MG63 (cell line): ENCODE data around the gene DYNLL1. TPM values are rescaled to one million over a fixed set of nuclear protein-coding genes. Genes with fewer than 3 reads are reported as not detected.
"Not testable (repeated sequence)": the region's sequence is repeated elsewhere in the genome, so short reads cannot be mapped to it uniquely, and the experiment has no call there.

Experiments
- DNase-seq: peaks from one replicate; pipeline ENCODE4 v3.0.0-alpha.2; 2020
- H3K27me3 ChIP-seq: fragments of 250-450 bp; sonication (Bioruptor Pico); 2 replicates; pipeline ENCODE4 v1.5.1; 2020; ENCODE audit warnings: mild to moderate bottlenecking, moderate library complexity
- H3K36me3 ChIP-seq: fragments of 250-450 bp; sonication (Bioruptor Pico); 2 replicates; pipeline ENCODE4 v1.5.1; 2020; ENCODE audit warnings: mild to moderate bottlenecking, moderate library complexity
- H3K4me3 ChIP-seq: fragments of 250-450 bp; sonication (Bioruptor Pico); 2 replicates; pipeline ENCODE4 v1.5.1; 2020; ENCODE audit warnings: mild to moderate bottlenecking, moderate library complexity
- H3K9me3 ChIP-seq: fragments of 250-450 bp; sonication (Bioruptor Pico); 2 replicates; pipeline ENCODE4 v1.5.1; 2020; ENCODE audit warnings: mild to moderate bottlenecking, moderate library complexity
- total RNA-seq: library from RNA; depleted of rRNA; stranded (reverse); fragments of >200 nt; shearing (Covaris generic); gene quantifications from 2 replicates; pipeline ENCODE4 v1.2.3, GENCODE V29; 2014; ENCODE audit warnings: low replicate concordance

Gene DYNLL1
- total RNA-seq, 1 experiment from 2014 or later: 472 TPM

DNA sequence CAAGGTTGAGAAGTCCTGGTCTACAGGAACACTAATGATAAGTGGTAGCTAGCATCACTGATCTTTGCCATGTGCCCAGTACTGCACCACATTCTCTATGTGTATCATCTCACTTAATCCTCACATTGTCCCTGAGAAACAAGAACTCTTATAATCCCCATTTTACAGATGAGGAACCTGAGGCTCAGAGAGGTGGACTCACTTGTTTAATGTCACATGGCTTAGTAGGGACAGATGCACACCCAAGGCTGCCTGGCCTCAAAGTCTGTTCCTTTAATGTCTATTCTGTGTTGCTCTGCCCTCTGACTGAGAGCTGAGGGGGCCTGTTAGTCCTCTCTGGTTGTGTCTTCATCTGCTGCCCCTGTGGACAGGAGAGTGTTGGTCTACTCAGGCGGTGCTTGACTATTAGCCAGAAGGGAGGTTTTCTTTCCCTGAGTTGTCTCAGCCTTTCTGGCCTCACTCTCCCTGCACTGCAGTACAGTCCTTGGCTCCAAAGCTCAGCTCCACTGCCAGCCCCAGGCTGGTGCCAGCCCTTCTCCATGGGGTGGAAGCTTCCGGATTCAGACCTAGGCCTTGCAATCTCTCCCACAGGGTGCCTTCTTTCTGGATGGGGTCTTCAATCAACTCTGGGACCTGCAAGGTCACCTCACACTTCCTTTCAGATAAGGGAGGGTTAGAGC, 4.9 kb upstream of the DYNLL1 start:
- Histone ChIP-seq H3K27me3 (no peaks in the 10 kb centered on the region), H3K36me3 (peaks cover 11% of the 10 kb centered on the region), H3K9me3 (no peaks in the 10 kb centered on the region), H3K4me3 (no peak overlapping the region)
- DNase-seq: no peak

DNA sequence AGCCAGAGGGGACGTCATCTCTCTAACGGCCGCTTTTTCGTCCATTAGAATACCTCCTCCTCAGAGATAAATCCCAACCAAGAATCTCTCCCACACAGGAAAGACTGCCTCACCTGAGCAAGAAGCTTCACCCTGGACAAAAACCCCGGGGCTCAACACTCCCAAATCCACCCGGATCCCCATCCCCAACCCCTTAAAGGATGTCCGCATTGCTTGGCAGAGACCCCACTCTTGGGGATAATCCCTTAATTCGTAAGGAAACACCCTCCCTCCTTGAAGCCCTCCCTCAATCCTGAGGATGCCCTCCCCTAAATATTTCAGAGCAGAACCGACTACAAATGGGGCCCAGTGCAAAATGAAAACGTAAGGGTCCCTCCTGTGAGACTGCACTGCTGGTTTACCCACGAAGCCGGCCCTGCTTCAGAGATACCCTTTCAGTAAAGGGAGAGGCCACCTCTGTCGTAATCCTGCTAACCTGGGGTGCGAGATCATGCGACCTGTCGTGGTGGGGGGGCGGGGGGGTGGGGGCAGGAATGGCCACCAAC, 655 bp upstream of the DYNLL1 start:
- Histone ChIP-seq H3K9me3 (no peaks in the 10 kb centered on the region), H3K27me3 (no peaks in the 10 kb centered on the region), H3K36me3 (peaks cover 41% of the 10 kb centered on the region), H3K4me3 (peak overlapping the region; percentile 85)
- no peak for DNase-seq

DNA sequence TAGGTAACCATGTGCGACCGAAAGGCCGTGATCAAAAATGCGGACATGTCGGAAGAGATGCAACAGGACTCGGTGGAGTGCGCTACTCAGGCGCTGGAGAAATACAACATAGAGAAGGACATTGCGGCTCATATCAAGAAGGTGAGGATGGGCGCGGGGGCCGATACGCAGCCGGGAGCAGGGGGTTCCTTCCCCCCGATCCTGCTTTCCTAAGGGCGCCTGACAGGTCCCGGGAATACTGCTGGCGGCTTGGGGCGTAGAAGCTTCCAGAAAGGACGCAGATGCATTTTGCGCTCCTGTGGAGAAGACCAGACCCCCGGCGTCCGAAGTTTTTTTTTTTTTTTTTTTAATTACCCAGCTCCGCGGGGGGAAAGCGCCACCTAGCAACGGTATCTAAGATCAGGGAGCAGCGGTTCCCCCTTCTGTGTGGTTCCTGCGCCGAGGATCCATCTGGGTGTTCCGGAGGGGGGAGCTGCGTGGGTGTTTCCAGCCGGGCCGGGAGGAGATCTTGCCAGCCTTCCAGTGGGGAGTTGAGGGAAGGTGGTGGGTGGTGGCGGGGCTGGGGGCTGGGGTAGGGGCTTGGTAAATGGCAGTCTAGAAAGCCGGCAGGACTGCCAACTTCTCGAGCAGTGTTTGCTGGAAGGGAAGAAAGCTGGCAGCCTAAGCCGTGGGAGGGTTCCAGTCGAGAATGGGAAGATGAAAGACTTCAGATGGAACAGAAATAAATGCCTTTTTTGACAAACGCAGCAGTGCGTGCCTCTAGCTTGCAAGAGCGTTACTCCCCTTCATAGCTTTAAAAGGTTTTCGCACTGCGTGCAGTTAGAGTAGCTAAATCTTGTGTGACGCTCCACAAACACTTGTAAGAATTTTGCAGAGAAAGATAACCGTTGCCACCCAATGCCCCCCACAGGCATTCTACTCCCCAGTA, 764 bp downstream of the DYNLL1 start:
- Histone ChIP-seq H3K36me3 (peaks cover 41% of the 10 kb centered on the region), H3K9me3 (no peaks in the 10 kb centered on the region), H3K4me3 (peak overlapping the region; percentile 85), H3K27me3 (no peaks in the 10 kb centered on the region)
- peak; percentile 49 for DNase-seq

DNA sequence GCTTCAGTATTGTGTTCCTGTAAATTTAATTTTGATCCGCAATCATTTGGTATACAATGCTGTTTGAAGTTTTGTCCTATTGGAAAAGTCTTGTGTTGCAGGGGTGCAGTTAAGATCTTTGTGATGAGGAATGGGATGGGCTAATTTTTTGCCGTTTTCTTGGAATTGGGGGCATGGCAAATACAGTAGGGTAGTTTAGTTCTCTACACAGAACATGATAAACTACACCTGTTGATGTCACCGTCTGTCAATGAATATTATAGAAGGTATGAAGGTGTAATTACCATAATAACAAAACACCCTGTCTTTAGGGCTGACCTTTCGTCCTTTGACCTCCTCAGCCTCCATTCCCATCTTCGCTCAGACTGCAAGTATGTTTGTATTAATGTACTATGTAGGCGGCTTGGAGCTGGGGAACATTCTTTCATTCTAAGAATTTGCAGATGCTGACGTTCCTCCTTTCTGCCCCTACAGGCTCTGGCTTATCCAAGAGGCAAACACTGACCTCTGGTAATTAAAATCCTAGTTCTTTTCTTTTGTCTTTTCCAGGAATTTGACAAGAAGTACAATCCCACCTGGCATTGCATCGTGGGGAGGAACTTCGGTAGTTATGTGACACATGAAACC, 1.7 kb downstream of the DYNLL1 start:
- no peak for DNase-seq
- Histone ChIP-seq H3K4me3 (peak overlapping the region; percentile 85), H3K27me3 (no peaks in the 10 kb centered on the region), H3K9me3 (no peaks in the 10 kb centered on the region), H3K36me3 (peaks cover 44% of the 10 kb centered on the region)

DNA sequence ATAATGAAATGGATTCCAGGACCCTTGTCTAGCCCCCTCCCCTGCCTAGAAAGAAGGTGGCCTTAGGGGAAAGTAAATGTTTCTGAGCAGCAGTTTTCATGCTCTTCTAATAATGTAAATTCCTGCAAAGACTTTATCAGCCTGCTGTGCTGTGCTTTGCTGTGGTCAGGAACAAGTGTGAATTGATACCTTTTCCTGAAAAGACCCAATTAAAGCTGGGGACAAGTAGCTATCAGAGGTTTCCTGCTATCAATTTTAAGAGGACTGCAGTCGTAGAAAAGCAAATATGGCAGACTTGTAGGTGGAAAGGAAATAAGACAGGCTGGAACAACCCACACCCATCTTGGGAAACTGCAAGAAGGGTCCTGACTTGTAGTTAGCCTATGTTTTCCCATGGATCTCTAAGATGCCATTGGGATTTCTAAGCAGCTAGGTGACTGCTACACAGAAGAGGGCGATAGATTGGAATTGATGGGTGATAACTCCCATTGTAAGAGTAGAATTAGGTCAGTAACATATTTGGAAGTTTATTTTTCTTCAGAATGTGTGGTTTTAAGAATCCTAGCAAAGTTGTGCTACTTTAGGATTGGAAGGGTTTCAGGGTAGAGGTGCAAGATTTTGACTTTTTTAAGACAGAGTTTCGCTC, 3.1 kb downstream of the DYNLL1 start:
- H3K36me3 ChIP-seq: peaks cover 56% of the 10 kb centered on the region
- H3K4me3 ChIP-seq: no peak overlapping the region
- H3K9me3 ChIP-seq: no peaks in the 10 kb centered on the region
- DNase-seq: no peak
- no peaks in the 10 kb centered on the region for H3K27me3 ChIP-seq

DNA sequence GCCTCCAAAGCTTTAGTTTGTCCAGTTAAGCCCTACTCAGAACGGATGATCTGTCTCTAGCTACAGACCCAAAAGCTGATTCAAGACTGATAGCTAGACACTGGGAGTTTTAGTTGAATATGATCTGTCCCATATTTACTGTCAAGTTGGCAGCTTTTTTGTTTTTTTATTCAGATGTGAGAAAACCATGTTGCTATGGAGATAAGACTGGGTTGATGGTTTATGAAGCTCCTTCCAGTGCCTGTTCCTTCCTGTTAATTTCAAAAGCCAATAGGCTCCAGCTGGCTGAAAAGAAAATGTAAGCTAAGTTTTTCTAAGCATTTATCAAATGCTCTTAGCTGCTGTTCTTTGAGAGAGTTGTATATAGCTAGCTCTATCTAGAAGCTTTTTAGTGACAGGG, 4.7 kb downstream of the DYNLL1 start:
- no peaks in the 10 kb centered on the region for H3K9me3 ChIP-seq
- H3K36me3 ChIP-seq: peaks cover 64% of the 10 kb centered on the region
- H3K4me3 ChIP-seq: no peak overlapping the region
- DNase-seq: no peak
- no peaks in the 10 kb centered on the region for H3K27me3 ChIP-seq

DNA sequence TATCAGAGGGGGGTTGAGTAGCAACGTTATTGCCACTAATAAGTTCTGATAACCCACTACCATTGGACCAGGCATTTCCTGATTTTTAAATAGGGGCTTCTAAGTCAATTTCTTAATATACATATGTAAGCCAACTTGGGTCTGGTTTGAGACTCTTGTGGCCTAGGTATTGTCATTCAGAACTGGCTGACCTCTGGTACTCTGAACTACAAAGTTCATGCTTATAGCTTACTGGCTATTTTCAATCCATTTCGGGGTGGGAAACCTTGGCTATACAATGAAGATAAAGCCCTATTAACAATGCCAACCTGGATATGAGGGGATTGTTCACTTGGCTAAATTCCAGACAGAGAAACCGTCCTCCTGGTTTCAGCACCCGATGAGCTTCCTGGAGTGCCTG, 8.7 kb downstream of the DYNLL1 start:
- H3K4me3 ChIP-seq: no peak overlapping the region
- no peaks in the 10 kb centered on the region for H3K27me3 ChIP-seq
- DNase-seq: no peak
- peaks cover 42% of the 10 kb centered on the region for H3K36me3 ChIP-seq
- H3K9me3 ChIP-seq: no peaks in the 10 kb centered on the region

DNA sequence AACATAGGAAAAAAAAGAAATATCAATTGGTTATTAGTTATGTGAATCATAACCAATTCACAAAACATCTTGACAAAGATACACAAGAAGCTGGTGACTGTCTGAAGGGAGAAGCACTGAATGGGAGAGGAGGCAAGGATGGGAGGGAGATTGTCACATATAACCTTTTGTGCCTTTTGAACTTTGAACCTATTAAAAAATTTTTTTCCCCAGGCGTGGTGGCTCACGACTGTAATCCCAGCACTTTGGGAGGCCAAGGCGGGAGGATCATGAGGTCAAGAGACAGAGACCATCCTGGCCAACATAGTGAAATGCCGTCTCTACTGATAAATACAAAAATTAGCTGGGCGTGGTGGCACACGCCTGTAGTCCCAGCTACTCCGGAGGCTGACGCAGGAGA, 12.6 kb downstream of the DYNLL1 start:
- no peak for DNase-seq
- H3K4me3 ChIP-seq: no peak overlapping the region
- peaks cover 20% of the 10 kb centered on the region for H3K36me3 ChIP-seq
- H3K27me3 ChIP-seq: no peaks in the 10 kb centered on the region
- H3K9me3 ChIP-seq: no peaks in the 10 kb centered on the region

DNA sequence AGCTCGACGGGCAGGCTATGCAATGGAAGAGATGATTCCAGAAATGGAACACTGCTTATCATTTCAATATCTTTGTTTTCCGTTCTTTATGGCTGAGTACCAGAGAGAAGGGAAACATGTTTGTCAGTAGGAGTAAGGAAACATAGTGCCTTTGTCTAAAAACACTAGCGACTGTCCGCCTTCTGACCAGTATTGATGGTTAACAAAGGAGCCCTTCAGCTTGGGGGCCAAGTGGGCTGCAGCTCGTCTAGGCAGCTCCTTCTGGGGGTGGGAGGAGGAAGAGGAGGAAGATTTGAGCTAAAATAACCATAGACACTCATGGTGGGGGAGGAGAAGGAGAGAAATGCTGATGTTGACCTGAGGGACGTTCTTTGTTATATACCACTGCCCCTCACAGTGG, 18.1 kb downstream of the DYNLL1 start:
- H3K36me3 ChIP-seq: peaks cover 14% of the 10 kb centered on the region
- DNase-seq: no peak
- no peaks in the 10 kb centered on the region for H3K27me3 ChIP-seq
- H3K9me3 ChIP-seq: no peaks in the 10 kb centered on the region
- H3K4me3 ChIP-seq: no peak overlapping the region

DNA sequence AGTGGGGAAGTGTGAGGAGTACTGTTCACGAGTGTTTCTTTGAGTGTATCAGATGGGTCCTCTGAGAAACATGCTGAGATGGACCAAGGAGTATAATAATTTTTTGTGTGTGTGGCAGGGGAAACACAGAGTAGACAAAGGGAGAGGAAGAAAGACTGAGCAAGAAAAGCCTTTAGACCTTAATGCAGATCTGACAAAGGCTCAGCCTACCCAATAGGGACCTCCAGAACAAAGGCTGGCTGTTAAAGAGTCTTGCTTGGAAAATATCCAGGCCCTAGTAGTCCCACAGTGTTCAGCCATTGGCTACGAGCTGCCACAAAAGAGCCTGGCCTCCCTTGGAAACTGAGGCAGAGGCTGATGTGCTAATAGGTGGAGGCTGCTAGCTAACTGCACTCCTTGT, 19.6 kb downstream of the DYNLL1 start:
- no peak for DNase-seq
- Histone ChIP-seq H3K36me3 (peaks cover 11% of the 10 kb centered on the region), H3K4me3 (no peak overlapping the region), H3K9me3 (no peaks in the 10 kb centered on the region), H3K27me3 (no peaks in the 10 kb centered on the region)

DNA sequence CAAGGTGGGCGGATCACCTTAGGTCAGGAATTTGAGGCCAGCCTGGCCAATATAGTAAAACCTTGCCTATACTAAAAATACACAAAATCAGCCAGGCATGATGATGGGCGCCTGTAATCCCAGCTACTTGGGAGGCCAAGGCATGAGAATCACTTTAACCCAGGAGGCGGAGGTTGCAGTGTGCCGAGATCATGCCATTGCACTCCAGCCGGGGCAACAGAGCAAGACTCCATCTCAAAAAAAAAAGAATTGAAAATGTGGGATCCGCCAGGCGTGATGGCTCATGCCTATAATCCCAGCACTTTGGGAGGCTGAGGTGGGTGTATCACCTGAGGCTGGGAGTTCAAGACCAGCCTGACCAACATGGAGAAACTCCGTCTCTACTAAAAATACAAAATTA, 23.4 kb downstream of the DYNLL1 start:
- not testable (repeated sequence) for H3K9me3 ChIP-seq, DNase-seq, H3K27me3 ChIP-seq, H3K4me3 ChIP-seq
- peaks cover 14% of the 10 kb centered on the region for H3K36me3 ChIP-seq

DNA sequence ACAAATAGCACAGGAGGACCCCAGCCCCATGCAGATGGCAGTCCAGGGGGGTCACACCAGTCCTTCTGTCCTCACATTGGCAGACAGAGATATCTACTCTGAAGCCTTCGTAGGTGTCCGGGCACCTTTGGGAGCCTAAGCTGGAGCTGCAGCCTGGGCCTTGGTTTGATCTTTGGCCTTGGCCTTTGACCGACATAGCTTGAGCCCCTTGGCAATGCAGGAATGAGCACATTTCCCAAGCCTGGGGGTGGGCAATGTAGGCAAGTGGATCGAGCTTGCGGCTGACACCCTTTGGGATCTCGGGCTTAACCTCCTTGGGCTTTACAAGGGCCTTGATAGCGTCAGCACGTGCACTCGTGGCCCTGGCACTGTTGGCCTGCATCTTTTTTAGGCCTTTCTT, 26.7 kb downstream of the DYNLL1 start:
- Histone ChIP-seq H3K4me3 (no peak overlapping the region), H3K36me3 (peaks cover 7% of the 10 kb centered on the region; the same call in 1 of the 2 replicates), H3K27me3 (no peaks in the 10 kb centered on the region), H3K9me3 (no peaks in the 10 kb centered on the region)
- DNase-seq: no peak

DNA sequence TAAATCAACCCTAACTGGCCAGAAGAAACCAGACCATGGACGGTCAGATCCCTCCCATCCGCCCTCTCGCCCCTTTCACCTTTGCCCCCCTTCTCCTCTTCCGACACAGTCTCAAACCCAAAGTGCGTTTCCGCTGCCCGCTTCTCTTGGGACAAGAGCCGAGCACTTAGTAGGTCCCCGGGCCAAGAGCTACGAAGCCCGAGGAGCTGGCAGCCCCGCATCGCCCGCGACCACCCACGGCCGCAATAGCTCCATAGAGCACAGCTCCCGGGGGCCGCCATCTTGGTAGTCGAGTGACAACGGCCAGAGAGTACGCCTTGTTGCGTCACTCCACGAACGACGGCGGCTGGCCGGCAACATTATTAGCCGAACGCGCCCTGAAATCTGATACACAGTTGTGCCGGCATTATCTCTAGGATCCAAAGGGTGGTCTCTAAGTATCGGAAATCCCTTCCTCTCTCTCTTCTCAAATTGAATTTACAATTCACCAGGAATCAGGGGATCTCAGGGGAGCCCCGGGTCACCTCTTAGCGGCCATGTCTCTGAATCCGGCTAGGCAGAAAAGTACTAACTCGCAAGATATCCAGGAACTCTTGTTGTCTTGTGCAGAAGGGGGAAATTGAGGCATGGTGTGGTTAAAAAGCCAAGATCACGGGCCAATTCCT, 33.1 kb downstream of the DYNLL1 start, which contains the start of gene COQ5:
TSS of gene COQ5 (minus strand) at position 298 of the 665 bp plus-strand sequence. CDS start at position 281, 17 bp downstream.
- Histone ChIP-seq H3K4me3 (peak within 1 kb of the TSS; percentile 91), H3K36me3 (peaks cover 5% of the 10 kb centered on the region; the same call in 1 of the 2 replicates), H3K27me3 (no peaks in the 10 kb centered on the region), H3K9me3 (no peaks in the 10 kb centered on the region)
- peak; percentile 84 for DNase-seq

DNA sequence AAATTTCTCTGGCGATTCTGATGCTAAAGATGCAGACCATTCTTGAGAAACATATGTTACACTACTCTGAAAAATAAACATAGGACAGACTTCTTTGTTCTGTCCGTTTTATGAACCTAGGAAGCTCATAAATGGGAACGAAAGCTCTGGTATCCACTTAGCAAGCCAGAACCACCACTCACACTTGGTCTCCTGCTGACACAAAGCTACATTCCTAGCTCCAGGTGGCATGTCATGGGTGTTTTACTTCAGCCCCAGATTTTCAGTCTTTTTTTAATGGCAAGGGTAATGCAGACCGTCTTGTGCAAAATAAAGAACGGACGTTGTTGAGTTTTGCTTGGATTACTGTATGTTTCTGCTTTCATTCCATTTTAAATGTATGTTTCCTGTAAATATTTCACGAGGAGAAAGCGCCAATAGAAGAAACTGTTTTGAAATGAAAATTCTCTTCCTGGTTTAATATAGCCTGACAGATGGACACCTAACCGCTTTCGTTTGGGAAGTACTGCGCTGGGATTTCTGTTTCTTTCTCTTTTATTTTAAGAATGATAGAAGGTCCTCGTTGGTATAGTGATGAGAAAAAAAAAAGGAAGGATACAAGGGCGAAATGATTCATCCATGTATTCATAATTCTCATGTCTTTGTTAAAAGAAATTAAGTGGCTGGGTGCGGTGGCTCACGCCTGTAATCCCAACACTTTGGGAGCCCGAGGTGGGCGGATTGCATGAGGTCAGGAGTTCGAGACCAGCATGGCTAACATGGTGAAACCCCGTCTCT, 33.9 kb downstream of the DYNLL1 start:
- Histone ChIP-seq H3K4me3 (peak overlapping the region; percentile 91), H3K9me3 (no peaks in the 10 kb centered on the region), H3K27me3 (no peaks in the 10 kb centered on the region), H3K36me3 (peaks cover 5% of the 10 kb centered on the region; the same call in 1 of the 2 replicates)
- peak; percentile 14 for DNase-seq

DNA sequence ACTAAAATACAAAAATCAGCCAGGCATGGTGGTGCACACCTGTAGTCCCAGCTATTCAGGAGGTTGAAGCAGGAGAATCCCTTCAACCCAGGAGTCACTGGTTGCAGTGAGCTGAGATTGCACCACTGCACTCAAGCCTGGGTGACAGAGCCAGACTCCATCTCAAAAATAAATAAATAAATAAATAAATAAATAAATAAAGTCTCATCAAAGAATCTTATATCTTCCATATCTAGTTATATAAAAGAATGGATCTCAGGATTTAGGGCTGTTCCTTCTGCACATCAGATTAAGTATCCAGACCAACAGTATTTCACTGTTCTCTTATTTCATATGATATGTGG, 34.5 kb downstream of the DYNLL1 start:
- H3K4me3 ChIP-seq: not testable (repeated sequence)

More for the DNA sequence above, 34.5 kb downstream of the DYNLL1 start:
- not testable (repeated sequence) for DNase-seq, H3K27me3 ChIP-seq, H3K36me3 ChIP-seq, H3K9me3 ChIP-seq
